HepG2 (cell line): ENCODE data around the gene LDLRAD4. TPM values are rescaled to one million over a fixed set of nuclear protein-coding genes. Genes with fewer than 3 reads are reported as not detected.

ENCODE experiments used
- ATAC-seq: fragments of 200-7000 bp; cut with Tn5 transposase; 3 replicates; pipeline ENCODE4 v1.9.1; 2020; ENCODE audit warnings: mild to moderate bottlenecking, moderate library complexity
- BruUV-seq: library from RNA; stranded (reverse); fragments of 400-500 nt; replicated peaks from 2 replicates; lab custom pipeline; 2021; lab: Mats Ljungman, UMichigan
- CTCF ChIA-PET: fragments of 300-600 bp; formaldehyde crosslinking; extraction: SDS; loops from one replicate; lab custom pipeline; 2021; ENCODE audit warnings: low total read pairs, inconsistent platforms, low intra/inter-chr PET ratio; lab: Yijun Ruan, JAX
- POLR2A ChIA-PET: fragments of 350-600 bp; sonication (Branson Sonifier 250); formaldehyde crosslinking; loops from one replicate; lab custom pipeline; 2020; ENCODE audit warnings: antibody characterized with exemption, inconsistent platforms; lab: Yijun Ruan, JAX
- DNase-seq: peaks from one replicate; pipeline ENCODE4 v3.0.0-alpha.2; 2015; ENCODE audit warnings: low spot score
- FAIRE-seq: peaks from 3 replicates; lab custom pipeline; 2011; peaks lifted over from hg19 to GRCh38; lab: Jason Lieb, UNC
- H2AFZ ChIP-seq: one replicate; pipeline ENCODE4 v1.6.1; 2011; ENCODE audit warnings: low read length, inconsistent platforms
- H3K27ac ChIP-seq: fragments of 300-600 bp; 3 replicates; pipeline ENCODE4 v1.8.0; 2011; ENCODE audit warnings: mixed run types, mild to moderate bottlenecking, mixed read lengths, low read length, inconsistent platforms; ENCODE audit not compliant: insufficient read depth; ENCODE audit errors: extremely low read length
- H3K27me3 ChIP-seq, 2 experiments: fragments of 200-600 bp in 1 of 2; 2 replicates in 1 of 2; 3 replicates in 1 of 2; pipeline versions ENCODE4 v1.6.0 to v1.8.0; 2011; ENCODE audit warnings: low read length in 2 of 2, mild to moderate bottlenecking in 2 of 2, moderate library complexity in 2 of 2, inconsistent platforms in 1 of 2; ENCODE audit not compliant: insufficient read depth in 2 of 2, control insufficient read depth in 1 of 2
- H3K36me3 ChIP-seq, 2 experiments: fragments of 200-600 bp in 1 of 2; replicated peaks in 1 of 2; 2 replicates in 1 of 2; 3 replicates in 1 of 2; pipeline versions ENCODE4 v1.5.1 to v1.8.0; 2011; ENCODE audit warnings: low read length in 2 of 2, inconsistent platforms in 1 of 2; ENCODE audit not compliant: insufficient read depth in 2 of 2, control insufficient read depth in 1 of 2
- H3K4me1 ChIP-seq: 2 replicates; pipeline ENCODE4 v1.5.1; 2012; ENCODE audit warnings: low read length, inconsistent platforms; ENCODE audit not compliant: insufficient read depth
- H3K4me2 ChIP-seq: 2 replicates; pipeline ENCODE4 v1.6.0; 2011; ENCODE audit warnings: low read depth, low read length, inconsistent platforms
- H3K4me3 ChIP-seq, 3 experiments: fragments of 200-600 bp in 1 of 3; sonication (generic), shearing (Covaris generic) in 1 of 3; replicated peaks in 1 of 3; 2 replicates each; pipeline ENCODE4 v1.5.1; 2011 to 2016; ENCODE audit warnings: low read length in 3 of 3, inconsistent platforms in 2 of 3, low read depth in 2 of 3, mild to moderate bottlenecking in 2 of 3, control low read depth in 1 of 3, mixed read lengths in 1 of 3; ENCODE audit not compliant: insufficient read depth in 1 of 3
- H3K79me2 ChIP-seq: one replicate; pipeline ENCODE4 v1.6.1; 2011; ENCODE audit warnings: low read length, inconsistent platforms; ENCODE audit not compliant: insufficient read depth
- H3K9ac ChIP-seq: 2 replicates; pipeline ENCODE4 v1.6.0; 2011; ENCODE audit warnings: mild to moderate bottlenecking, low read depth, low read length, inconsistent platforms; ENCODE audit not compliant: insufficient read depth
- H3K9me3 ChIP-seq: 2 replicates; pipeline ENCODE4 v1.5.1; 2012; ENCODE audit warnings: mild to moderate bottlenecking, low read length
- H4K20me1 ChIP-seq: 2 replicates; pipeline ENCODE4 v1.6.0; 2011; ENCODE audit warnings: inconsistent platforms, mild to moderate bottlenecking, low read length, moderate library complexity; ENCODE audit not compliant: insufficient read depth
- ATAD3A ChIP-seq: sonication (generic); formaldehyde crosslinking; IDR thresholded peaks from 2 replicates; pipeline ENCODE4 v1.4.0; 2020; ENCODE audit warnings: missing genetic modification reagents
- ELF1 ChIP-seq: sonication (generic); formaldehyde crosslinking; IDR thresholded peaks from 2 replicates; pipeline ENCODE4 v1.4.0; 2020; ENCODE audit warnings: missing genetic modification reagents
- NFE2L2 ChIP-seq: fragments of 150-350 bp; IDR thresholded peaks from 2 replicates; pipeline ENCODE4 v1.6.1; 2014; ENCODE audit warnings: low read length
- STAG1 ChIP-seq: sonication (generic); formaldehyde crosslinking; IDR thresholded peaks from 2 replicates; pipeline ENCODE4 v1.4.0; 2020; ENCODE audit warnings: missing genetic modification reagents
- ZNF33B ChIP-seq: sonication (generic); formaldehyde crosslinking; IDR thresholded peaks from 2 replicates; pipeline ENCODE4 v1.5.1; 2020; ENCODE audit warnings: mild to moderate bottlenecking, missing genetic modification reagents
- ZNF773 ChIP-seq: sonication (generic); formaldehyde crosslinking; IDR thresholded peaks from 2 replicates; pipeline ENCODE4 v1.4.0; 2020; ENCODE audit warnings: missing genetic modification reagents, borderline replicate concordance
- WGBS: methylation state at CpG from one replicate; pipeline ENCODE4 v1.1.6; 2017; ENCODE audit warnings: low lambda C conversion rate; 5-methylcytosine and 5-hydroxymethylcytosine counted together
- in situ Hi-C: cut with HindIII; loops from 2 replicates; pipeline ENCODE4 v1.10.0; 2017; ENCODE audit warnings: low pct_unique_long_range_greater_than_20kb; ENCODE audit not compliant: extremely low pct_ligation_motif_present
- intact Hi-C: fragments of 100-400 bp; cut with micrococcal nuclease; formaldehyde crosslinking; loops from one replicate; pipeline ENCODE4 v1.10.0; 2022; ENCODE audit not compliant: unreplicated experiment
- polyA plus RNA-seq, 8 experiments: library from polyadenylated mRNA; depleted of rRNA in 3 of 8; stranded (reverse) in 7 of 8; unstranded in 1 of 8; fragments of >200 nt; fragmentation: Illumina TruSeq in 4 of 8; extraction: Trizol in 4 of 8; gene quantifications; 2 replicates each; pipeline versions ENCODE4 v1.2.1 to v1.2.3, GENCODE V29; 2011 to 2016; ENCODE audit warnings: low read depth in 4 of 8, missing spikeins in 1 of 8, mixed read lengths in 1 of 8; ENCODE audit not compliant: insufficient read depth in 1 of 8
- total RNA-seq, 5 experiments: library from RNA; depleted of rRNA; stranded (reverse); fragments of >200 nt; fragmentation: Illumina TruSeq; extraction: Trizol; gene quantifications; 2 replicates each; pipeline ENCODE4 v1.2.3, GENCODE V29; 2016; ENCODE audit warnings: low read depth in 1 of 5
- TF ChIP-seq, protein P1 (sequence below): sonication (generic); formaldehyde crosslinking; IDR thresholded peaks from 2 replicates; pipeline ENCODE4 v1.4.0; 2020; ENCODE audit warnings: mild to moderate bottlenecking, low read depth, missing genetic modification reagents
- TF ChIP-seq, protein P2 (sequence below): sonication (generic); formaldehyde crosslinking; IDR thresholded peaks from 2 replicates; pipeline ENCODE4 v1.5.0; 2020; ENCODE audit warnings: missing genetic modification reagents, mild to moderate bottlenecking, borderline replicate concordance
- TF ChIP-seq, protein P3 (sequence below): sonication (generic); formaldehyde crosslinking; IDR thresholded peaks from 2 replicates; pipeline ENCODE4 v1.5.0; 2020; ENCODE audit warnings: mild to moderate bottlenecking, missing genetic modification reagents, moderate library complexity

LDLRAD4 gene
- total and polyA plus RNA-seq, 2 of the 13 experiments (the other 11 are each of a cell fraction or from before 2014, with no cell fraction given) = 13.6 to 20.9 TPM

DNA sequence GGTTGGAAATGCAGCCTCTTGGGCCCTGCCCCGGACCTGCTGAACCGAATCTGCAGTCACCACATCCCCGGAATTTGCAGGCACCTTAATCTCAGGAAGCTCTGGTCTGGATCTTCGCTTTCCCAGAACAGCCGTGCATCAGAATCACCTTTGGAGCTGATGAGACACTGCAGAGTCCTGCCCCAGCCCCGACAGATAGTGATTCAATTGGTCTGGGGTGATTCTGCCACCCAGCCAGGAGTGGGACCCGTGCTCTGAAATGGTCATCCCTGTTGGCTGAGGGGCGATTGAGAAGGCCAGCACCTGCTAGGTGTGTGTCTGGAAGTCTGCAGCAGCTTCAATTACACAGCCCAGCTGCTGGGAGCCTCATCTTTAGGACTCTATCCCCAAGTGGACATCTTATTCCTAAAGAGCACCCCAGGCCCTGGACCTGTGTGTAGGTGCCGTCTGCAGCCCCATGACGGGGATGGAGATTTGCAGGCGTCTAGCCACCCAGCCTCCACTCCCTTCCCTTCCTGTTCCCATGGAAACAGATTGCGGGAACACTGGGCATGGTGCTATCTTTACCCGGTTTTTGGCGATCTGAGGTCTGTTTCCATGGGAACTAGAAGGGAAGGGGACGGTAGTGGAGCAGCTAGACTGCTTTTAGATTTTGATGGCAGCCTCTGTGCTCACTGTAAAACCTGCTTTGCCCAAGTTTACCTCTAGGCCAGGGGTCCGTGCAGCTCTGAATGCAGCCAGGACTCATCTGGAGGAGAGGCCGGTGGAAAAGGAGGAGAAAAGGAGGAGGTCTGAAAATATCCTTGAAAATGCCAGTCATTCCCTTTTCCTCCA, 156.1 kb downstream of the LDLRAD4 start:
- ChIA-PET POLR2A (no interaction called here), CTCF (no interaction called here)
- no peak overlapping the region for H3K4me3 ChIP-seq
- no peaks in the 10 kb centered on the region for H3K36me3 ChIP-seq
- H3K9ac ChIP-seq = no peak overlapping the region
- in situ Hi-C loops (no loop called here), intact Hi-C loops (no loop called here)
- H3K4me2 ChIP-seq = no peak overlapping the region
- H3K79me2 ChIP-seq = no peaks in the 10 kb centered on the region
- no peaks in the 10 kb centered on the region for H4K20me1 ChIP-seq
- no peak overlapping the region for H3K27ac ChIP-seq
- no peak for DNase-seq
- H3K27me3 ChIP-seq = no peaks in the 10 kb centered on the region
- no peak overlapping the region for H2AFZ ChIP-seq
- no peaks in the 10 kb centered on the region for H3K9me3 ChIP-seq
- FAIRE-seq = no peak
- peaks cover 13% of the 10 kb centered on the region; the same call in 1 of the 2 replicates for H3K4me1 ChIP-seq
- TF ChIP-seq NFE2L2 = peak; percentile 51; the same call in 1 of the 2 replicates
- TF ChIP-seq, protein P1, sequence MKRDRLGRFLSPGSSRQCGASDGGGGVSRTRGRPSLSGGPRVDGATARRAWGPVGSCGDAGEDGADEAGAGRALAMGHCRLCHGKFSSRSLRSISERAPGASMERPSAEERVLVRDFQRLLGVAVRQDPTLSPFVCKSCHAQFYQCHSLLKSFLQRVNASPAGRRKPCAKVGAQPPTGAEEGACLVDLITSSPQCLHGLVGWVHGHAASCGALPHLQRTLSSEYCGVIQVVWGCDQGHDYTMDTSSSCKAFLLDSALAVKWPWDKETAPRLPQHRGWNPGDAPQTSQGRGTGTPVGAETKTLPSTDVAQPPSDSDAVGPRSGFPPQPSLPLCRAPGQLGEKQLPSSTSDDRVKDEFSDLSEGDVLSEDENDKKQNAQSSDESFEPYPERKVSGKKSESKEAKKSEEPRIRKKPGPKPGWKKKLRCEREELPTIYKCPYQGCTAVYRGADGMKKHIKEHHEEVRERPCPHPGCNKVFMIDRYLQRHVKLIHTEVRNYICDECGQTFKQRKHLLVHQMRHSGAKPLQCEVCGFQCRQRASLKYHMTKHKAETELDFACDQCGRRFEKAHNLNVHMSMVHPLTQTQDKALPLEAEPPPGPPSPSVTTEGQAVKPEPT = no peak
- no peak for ATAC-seq
- whole genome bisulfite sequencing = 93% methylated on average over 9 of the region's 17 CpGs
- BruUV-seq = no TSS peak

DNA sequence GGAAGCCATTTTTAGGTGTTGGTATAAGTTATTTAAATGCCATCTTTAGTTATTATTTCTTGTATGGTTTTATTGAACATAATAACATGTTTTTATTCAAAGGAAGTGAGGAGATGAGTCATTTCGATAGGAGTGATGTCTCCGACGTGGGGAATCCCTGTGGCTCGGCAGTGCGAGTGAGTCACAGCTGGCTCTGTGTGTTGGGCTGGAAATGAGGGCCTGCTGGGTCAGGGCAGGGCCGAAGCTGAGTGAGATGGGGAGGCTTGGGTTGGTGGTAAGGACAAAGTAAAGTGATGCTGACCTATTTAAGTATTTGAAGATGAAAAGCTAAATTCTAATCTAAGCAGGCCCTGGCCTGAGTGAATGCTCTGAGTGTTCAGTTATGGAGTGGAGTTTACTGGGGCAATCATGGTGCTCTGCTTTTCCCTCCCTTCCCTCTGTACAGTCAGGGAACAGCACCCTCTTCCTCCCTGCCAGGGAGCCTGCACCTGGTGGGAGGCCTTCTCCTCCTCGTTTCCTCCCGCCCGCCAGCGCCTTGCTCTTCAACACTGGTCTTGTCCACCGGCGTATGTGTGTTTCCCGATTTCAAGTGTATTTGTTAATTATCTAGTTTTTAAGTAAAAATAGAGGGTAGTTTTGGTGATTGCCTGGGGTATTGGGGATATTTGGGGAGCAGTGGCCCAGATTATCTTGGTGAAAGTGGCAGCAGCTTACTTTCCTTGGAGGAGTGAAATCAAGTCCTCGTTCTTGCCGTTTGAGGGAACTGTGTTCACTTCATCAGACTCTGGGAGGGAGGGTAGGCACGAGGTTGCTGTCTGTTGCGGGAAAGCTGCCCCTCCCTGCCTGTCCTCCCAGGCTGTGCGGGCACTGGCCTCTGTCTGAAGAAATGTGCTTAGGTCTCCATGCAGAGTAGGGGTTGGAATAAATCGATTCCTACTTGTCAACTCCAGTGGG, 157.0 kb downstream of the LDLRAD4 start:
- Histone ChIP-seq H4K20me1 (no peaks in the 10 kb centered on the region), H3K27ac (no peak overlapping the region), H3K79me2 (no peaks in the 10 kb centered on the region), H3K4me2 (no peak overlapping the region), H2AFZ (no peak overlapping the region), H3K27me3 (no peaks in the 10 kb centered on the region), H3K9me3 (no peaks in the 10 kb centered on the region), H3K9ac (no peak overlapping the region), H3K36me3 (no peaks in the 10 kb centered on the region), H3K4me3 (no peak overlapping the region), H3K4me1 (peaks cover 9% of the 10 kb centered on the region; the same call in 1 of the 2 replicates)
- intact Hi-C loops = no loop called here
- 94% methylated on average over 19 of the region's 19 CpGs for WGBS
- DNase-seq (no peak), ATAC-seq (peak; percentile 66), FAIRE-seq (no peak)
- BruUV-seq = no TSS peak
- ChIA-PET CTCF (no interaction called here), POLR2A (no interaction called here)
- in situ Hi-C loops = no loop called here
- TF ChIP-seq ATAD3A (no peak), ELF1 (CRISPR knock-in tag) (no peak), ZNF33B (CRISPR knock-in tag) (no peak), ZNF773 (no peak), STAG1 (CRISPR knock-in tag) (peak; percentile 34; the same call in 1 of the 2 replicates)
- TF ChIP-seq, protein P2, sequence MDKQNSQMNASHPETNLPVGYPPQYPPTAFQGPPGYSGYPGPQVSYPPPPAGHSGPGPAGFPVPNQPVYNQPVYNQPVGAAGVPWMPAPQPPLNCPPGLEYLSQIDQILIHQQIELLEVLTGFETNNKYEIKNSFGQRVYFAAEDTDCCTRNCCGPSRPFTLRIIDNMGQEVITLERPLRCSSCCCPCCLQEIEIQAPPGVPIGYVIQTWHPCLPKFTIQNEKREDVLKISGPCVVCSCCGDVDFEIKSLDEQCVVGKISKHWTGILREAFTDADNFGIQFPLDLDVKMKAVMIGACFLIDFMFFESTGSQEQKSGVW (CRISPR knock-in tag) = no peak
- TF ChIP-seq, protein P3, sequence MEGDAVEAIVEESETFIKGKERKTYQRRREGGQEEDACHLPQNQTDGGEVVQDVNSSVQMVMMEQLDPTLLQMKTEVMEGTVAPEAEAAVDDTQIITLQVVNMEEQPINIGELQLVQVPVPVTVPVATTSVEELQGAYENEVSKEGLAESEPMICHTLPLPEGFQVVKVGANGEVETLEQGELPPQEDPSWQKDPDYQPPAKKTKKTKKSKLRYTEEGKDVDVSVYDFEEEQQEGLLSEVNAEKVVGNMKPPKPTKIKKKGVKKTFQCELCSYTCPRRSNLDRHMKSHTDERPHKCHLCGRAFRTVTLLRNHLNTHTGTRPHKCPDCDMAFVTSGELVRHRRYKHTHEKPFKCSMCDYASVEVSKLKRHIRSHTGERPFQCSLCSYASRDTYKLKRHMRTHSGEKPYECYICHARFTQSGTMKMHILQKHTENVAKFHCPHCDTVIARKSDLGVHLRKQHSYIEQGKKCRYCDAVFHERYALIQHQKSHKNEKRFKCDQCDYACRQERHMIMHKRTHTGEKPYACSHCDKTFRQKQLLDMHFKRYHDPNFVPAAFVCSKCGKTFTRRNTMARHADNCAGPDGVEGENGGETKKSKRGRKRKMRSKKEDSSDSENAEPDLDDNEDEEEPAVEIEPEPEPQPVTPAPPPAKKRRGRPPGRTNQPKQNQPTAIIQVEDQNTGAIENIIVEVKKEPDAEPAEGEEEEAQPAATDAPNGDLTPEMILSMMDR = peak; percentile 17; the same call in 1 of the 2 replicates
